Activated CD4-positive, alpha-beta memory T cell treated with anti-CD3 and anti-CD28 coated beads, Interleukin-2, amount 10 ng/mL, durations not matched to agents 7 days and 5 days (primary cell): ENCODE measurements around the gene GNAQ. TPM values are rescaled to one million over a fixed set of nuclear protein-coding genes. Genes with fewer than 3 reads are reported as not detected.

ENCODE experiments used
- CTCF ChIA-PET: fragments of 350-600 bp; sonication (Branson Sonifier 250); formaldehyde crosslinking; loops from one replicate; lab custom pipeline; 2021; ENCODE audit warnings: antibody characterized with exemption, inconsistent platforms; lab: Charles Lee
- POLR2A ChIA-PET: fragments of 350-600 bp; sonication (Branson Sonifier 250); formaldehyde crosslinking; loops from one replicate; lab custom pipeline; 2021; ENCODE audit warnings: antibody characterized with exemption; lab: Charles Lee
- DNase-seq: peaks from one replicate; pipeline ENCODE4 v3.0.0-alpha.2; 2020
- H3K27ac Mint-ChIP-seq: one replicate; pipeline ENCODE4 v1.8.0; 2021; ENCODE audit warnings: mild to moderate bottlenecking, mixed read lengths
- H3K27me3 Mint-ChIP-seq: one replicate; pipeline ENCODE4 v1.8.0; 2021; ENCODE audit warnings: mixed read lengths
- H3K36me3 Mint-ChIP-seq: one replicate; pipeline ENCODE4 v1.8.0; 2021; ENCODE audit warnings: low read depth, mixed read lengths
- H3K4me1 Mint-ChIP-seq: one replicate; pipeline ENCODE4 v1.8.0; 2021; ENCODE audit warnings: mixed read lengths
- H3K4me3 Mint-ChIP-seq: one replicate; pipeline ENCODE4 v1.8.0; 2021; ENCODE audit warnings: mild to moderate bottlenecking, mixed read lengths
- H3K9me3 Mint-ChIP-seq: one replicate; pipeline ENCODE4 v1.8.0; 2021; ENCODE audit warnings: mixed read lengths
- total RNA-seq, 2 experiments: library from RNA; stranded (reverse); gene quantifications; one replicate each; pipeline ENCODE4 v1.2.3, GENCODE V29; 2021

Gene GNAQ
- total RNA-seq, 2 experiments from 2014 or later: 28.0 to 28.8 TPM

DNA sequence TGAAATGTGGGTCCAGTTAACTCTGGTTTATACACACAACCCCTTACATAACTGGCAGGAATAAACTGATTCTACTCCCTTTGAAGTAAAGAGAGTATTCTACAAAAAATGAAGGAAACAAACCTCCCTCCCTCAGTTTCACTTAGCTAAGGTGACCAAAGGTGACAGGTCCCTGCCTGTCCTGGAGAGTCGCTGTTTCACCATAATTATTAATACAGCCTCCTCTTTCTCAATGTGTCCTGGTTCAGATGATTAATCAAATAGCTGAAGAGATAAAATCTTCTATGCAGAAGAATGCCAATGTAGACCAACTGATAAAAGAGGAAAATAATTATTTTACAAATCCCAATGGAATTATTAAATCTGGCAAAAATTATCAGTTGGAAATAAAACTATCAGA lies 219.8 kb downstream of the GNAQ start:
- H3K27me3 Mint-ChIP-seq: no peaks in the 10 kb centered on the region
- CTCF ChIA-PET: no interaction called here
- no peak for DNase-seq
- H3K27ac Mint-ChIP-seq: no peak overlapping the region
- H3K36me3 Mint-ChIP-seq: peaks cover 41% of the 10 kb centered on the region
- H3K9me3 Mint-ChIP-seq: no peaks in the 10 kb centered on the region
- POLR2A ChIA-PET: interaction anchor here (0.6 kb wide), 1 partner anchor 536 kb away, joined by 3 read pairs; no protein-coding TSS in a partner anchor
- no peak overlapping the region for H3K4me3 Mint-ChIP-seq
- H3K4me1 Mint-ChIP-seq: peaks cover 22% of the 10 kb centered on the region

DNA sequence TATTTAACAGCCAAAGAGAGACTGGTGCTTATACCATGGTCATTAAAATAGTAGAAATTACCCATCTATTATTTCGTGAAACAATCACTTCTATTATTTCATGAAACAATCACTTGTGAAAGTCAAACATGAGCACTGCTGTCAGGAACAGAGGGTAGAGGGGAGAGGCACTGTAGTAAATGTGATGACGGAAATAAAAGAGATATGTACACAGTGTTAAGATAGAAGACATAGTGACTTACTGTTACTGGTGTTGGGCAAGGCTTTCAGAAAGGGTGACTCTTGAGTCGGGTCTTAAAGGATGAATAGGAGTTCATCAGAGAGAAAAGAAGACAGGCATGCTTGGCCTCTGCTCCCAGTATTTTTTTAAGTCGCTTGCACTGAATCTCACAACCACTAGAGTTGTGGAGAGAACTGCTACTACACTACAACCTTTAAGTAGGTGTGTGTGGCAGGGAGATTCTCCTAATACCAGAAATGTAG lies 220.9 kb downstream of the GNAQ start:
- ChIA-PET POLR2A (no interaction called here), CTCF (no interaction called here)
- Mint-ChIP-seq H3K4me1 (peaks cover 29% of the 10 kb centered on the region), H3K36me3 (peaks cover 41% of the 10 kb centered on the region), H3K4me3 (no peak overlapping the region), H3K27me3 (no peaks in the 10 kb centered on the region), H3K27ac (no peak overlapping the region), H3K9me3 (no peaks in the 10 kb centered on the region)
- no peak for DNase-seq

DNA sequence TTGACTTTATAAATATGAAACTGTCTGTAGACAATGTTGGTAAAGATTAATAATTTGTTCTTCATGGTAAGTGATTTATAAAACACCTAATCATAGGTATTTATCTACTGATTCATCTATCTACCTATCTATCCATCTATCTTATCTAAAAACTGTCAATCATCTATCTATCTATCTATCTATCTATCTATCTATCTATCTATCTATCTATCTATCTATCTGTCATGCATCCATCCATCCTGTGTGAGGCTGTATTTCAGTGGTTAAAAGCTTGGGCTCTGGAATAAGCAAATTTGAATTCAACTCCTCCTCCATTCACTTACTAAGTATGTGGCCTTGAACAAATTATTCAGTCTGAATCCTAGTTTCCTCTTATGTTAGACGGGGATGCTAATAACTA lies 221.6 kb downstream of the GNAQ start:
- no peak overlapping the region for H3K4me3 Mint-ChIP-seq
- peaks cover 29% of the 10 kb centered on the region for H3K4me1 Mint-ChIP-seq
- ChIA-PET CTCF (no interaction called here), POLR2A (interaction anchor here (2.7 kb wide), 1 partner anchor 9 kb away, joined by 9 read pairs; no protein-coding TSS in a partner anchor)
- no peak for DNase-seq
- no peaks in the 10 kb centered on the region for H3K27me3 Mint-ChIP-seq
- H3K36me3 Mint-ChIP-seq: peaks cover 41% of the 10 kb centered on the region
- H3K27ac Mint-ChIP-seq: no peak overlapping the region
- no peaks in the 10 kb centered on the region for H3K9me3 Mint-ChIP-seq

DNA sequence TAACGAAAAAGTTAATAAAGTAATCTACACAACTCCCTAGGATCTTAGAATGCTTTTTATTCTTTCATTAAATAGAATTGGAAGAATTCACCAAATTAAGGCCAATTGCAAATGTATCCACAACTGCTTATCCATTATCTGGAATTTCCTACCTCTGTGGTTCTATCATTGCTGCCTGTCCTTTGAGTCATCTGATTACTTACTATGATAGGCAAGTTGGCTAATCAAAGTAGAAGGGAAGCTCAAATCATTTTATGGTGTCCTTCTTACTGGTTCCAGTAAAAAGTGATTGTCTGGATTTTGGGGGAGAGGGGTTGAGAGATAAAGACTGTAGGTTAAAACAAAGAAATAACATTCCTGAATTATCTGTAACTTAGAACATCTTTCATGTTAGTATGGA lies 222.1 kb downstream of the GNAQ start:
- POLR2A ChIA-PET: interaction anchor here (1.0 to 2.7 kb wide), 3 partner anchors 8 to 13 kb away, joined by 3 to 9 read pairs (median 4); no protein-coding TSS in a partner anchor
- Mint-ChIP-seq H3K9me3 (no peaks in the 10 kb centered on the region), H3K27ac (no peak overlapping the region)

DNA sequence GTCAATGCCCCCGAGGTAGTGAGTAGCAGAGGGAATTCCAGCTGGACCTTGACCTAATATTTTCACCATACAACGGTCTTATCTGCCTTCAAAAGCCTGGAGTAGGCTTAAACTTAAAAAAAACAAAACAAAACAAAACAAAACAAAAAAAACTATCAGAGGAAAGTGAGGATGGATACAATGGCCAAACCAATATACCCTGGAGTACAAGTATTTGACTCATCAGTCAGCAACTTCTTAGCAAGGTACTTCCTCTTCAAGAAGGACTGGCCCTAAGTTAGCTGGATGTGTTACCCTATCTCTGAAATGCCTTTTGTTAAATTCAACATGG lies 222.9 kb downstream of the GNAQ start:
- ChIA-PET POLR2A (interaction anchor here (1.0 to 2.7 kb wide), 3 partner anchors 9 to 14 kb away, joined by 3 to 9 read pairs (median 4); no protein-coding TSS in a partner anchor), CTCF (interaction anchor here (1.2 to 1.4 kb wide), 2 partner anchors 33 to 46 kb away, joined by 3 to 4 read pairs; no protein-coding TSS in a partner anchor)
- Mint-ChIP-seq H3K4me1 (peaks cover 29% of the 10 kb centered on the region), H3K27me3 (no peaks in the 10 kb centered on the region), H3K27ac (no peak overlapping the region), H3K36me3 (peaks cover 31% of the 10 kb centered on the region), H3K4me3 (no peak overlapping the region), H3K9me3 (no peaks in the 10 kb centered on the region)
- DNase-seq: no peak

More for the DNA sequence above, 222.1 kb downstream of the GNAQ start:
- CTCF ChIA-PET: interaction anchor here (1.2 kb wide), 1 partner anchor 32 kb away, joined by 4 read pairs; no protein-coding TSS in a partner anchor
- Mint-ChIP-seq H3K27me3 (no peaks in the 10 kb centered on the region), H3K4me1 (peaks cover 29% of the 10 kb centered on the region), H3K36me3 (peaks cover 37% of the 10 kb centered on the region), H3K4me3 (no peak overlapping the region)
- no peak for DNase-seq

DNA sequence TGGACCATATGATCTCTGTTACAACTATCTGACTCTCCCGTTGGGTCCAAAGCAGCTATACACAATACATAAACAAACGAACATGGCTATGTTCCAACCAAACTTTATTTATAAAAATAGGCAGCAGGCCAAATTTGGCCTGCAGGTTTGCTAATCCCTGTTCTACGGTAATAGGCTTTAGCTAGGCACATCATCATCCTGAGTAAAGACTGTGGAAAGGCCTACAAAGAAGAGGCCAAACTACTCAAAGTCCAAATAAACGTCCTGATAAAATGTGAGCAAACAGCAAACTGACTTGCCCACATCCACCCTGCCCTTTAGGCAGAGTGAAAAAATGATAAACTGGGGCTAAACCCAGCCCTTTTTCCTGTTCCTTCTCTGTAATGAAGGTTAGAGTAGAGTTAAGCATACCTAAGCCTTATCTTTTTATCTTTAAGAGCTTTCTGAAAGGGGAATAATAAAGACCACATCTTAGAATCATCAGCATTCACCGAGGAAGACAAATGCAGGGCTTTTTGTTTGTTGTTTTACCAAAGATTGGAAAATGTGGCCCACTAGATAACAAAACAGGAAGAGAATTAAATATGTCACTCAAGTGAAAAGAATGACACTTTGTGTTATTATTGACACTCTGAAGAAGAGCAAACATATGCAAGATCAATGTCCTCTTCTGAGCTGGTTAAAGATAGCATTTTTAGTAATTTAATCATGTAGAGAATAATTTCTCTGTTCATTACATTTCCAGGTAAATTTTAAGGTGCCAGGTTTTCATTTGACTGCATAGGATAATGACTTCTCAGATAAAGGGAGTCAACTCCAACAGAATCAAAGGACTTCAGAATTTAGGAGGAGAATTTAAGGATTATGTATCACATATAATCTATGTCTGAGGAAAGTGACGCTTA lies 223.5 kb downstream of the GNAQ start:
- no peaks in the 10 kb centered on the region for H3K27me3 Mint-ChIP-seq
- no peak for DNase-seq
- ChIA-PET CTCF (interaction anchor here (1.4 kb wide), 1 partner anchor 45 kb away, joined by 3 read pairs; no protein-coding TSS in a partner anchor), POLR2A (interaction anchor here (1.3 to 2.7 kb wide), 2 partner anchors 10 to 11 kb away, joined by 3 to 9 read pairs; no protein-coding TSS in a partner anchor)
- peaks cover 29% of the 10 kb centered on the region for H3K4me1 Mint-ChIP-seq
- H3K27ac Mint-ChIP-seq: peak overlapping the region; percentile 27
- no peaks in the 10 kb centered on the region for H3K9me3 Mint-ChIP-seq
- peaks cover 33% of the 10 kb centered on the region for H3K36me3 Mint-ChIP-seq
- no peak overlapping the region for H3K4me3 Mint-ChIP-seq

DNA sequence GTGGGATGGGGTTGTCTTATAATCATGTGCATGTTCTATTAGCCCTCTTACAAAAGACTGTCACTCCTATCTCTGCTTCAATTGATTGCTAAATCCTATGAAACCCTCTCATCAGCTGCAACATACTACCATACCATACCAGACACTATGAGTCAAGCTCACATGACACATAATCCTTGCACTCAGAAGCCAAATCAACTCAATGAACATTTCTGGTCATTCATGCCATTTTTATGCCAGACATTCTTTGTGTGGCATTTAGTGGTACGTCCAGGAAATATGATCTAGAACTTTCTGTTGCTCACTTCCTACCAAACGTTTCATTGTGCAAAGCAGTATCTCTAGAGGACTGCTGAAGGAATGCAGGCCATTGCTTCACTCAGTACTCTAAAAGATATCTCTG lies 224.3 kb downstream of the GNAQ start:
- H3K27ac Mint-ChIP-seq: peak overlapping the region; percentile 2

DNA sequence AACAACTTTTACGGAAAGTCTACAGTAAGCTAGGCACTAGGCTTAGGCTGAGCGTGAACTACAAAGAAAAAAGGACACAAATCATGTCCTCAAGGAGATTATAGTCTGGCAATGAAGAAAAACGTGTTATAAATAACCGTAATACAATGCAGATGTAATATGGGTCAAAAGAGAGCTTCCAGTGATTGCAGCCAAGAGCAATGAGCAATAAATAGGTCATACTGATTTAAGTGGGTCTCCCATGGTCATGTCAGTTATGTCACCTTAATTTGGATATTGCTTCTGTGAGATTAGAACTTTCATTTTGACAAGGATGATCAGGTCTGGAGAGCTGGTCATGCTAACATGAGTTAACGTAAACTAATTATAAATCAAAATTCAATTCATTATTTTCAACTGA lies 224.9 kb downstream of the GNAQ start:
- Mint-ChIP-seq H3K36me3 (peaks cover 26% of the 10 kb centered on the region), H3K4me3 (no peak overlapping the region), H3K27ac (no peak overlapping the region), H3K4me1 (peaks cover 29% of the 10 kb centered on the region), H3K27me3 (no peaks in the 10 kb centered on the region), H3K9me3 (no peaks in the 10 kb centered on the region)
- ChIA-PET POLR2A (interaction anchor here (0.5 kb wide), 1 partner anchor 21 kb away, joined by 3 read pairs; no protein-coding TSS in a partner anchor), CTCF (no interaction called here)
- no peak for DNase-seq

More for the DNA sequence above, 224.3 kb downstream of the GNAQ start:
- Mint-ChIP-seq H3K4me3 (no peak overlapping the region), H3K9me3 (no peaks in the 10 kb centered on the region), H3K4me1 (peaks cover 29% of the 10 kb centered on the region), H3K36me3 (peaks cover 31% of the 10 kb centered on the region), H3K27me3 (no peaks in the 10 kb centered on the region)
- ChIA-PET CTCF (interaction anchor here (1.4 kb wide), 1 partner anchor 44 kb away, joined by 3 read pairs; no protein-coding TSS in a partner anchor), POLR2A (interaction anchor here (0.5 to 2.7 kb wide), 2 partner anchors 12 to 20 kb away, joined by 3 to 9 read pairs; no protein-coding TSS in a partner anchor)
- no peak for DNase-seq

DNA sequence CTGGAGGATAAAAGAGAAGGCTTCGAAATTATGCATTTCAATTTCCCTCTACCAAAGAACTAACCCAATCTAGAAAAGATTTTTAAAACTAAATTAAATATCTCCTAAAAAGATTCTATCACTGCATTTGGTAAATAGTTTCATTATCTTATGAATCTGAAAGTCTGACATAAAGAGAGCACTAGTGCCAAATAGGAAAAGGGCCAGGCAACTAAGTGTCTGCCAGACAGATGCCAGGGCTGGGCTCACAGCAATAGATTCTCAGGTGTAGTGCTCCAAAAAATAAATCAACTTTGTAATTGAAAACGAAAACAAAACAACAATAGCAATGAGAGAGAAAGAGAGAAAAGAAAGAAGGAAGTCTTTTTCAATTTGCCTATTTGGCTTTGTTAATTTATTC lies 225.8 kb downstream of the GNAQ start:
- H3K4me3 Mint-ChIP-seq: no peak overlapping the region
- H3K27ac Mint-ChIP-seq: no peak overlapping the region
- POLR2A ChIA-PET: no interaction called here
- no peaks in the 10 kb centered on the region for H3K9me3 Mint-ChIP-seq
- peaks cover 37% of the 10 kb centered on the region for H3K4me1 Mint-ChIP-seq
- no peaks in the 10 kb centered on the region for H3K27me3 Mint-ChIP-seq
- CTCF ChIA-PET: no interaction called here
- DNase-seq: no peak
- H3K36me3 Mint-ChIP-seq: peaks cover 23% of the 10 kb centered on the region

DNA sequence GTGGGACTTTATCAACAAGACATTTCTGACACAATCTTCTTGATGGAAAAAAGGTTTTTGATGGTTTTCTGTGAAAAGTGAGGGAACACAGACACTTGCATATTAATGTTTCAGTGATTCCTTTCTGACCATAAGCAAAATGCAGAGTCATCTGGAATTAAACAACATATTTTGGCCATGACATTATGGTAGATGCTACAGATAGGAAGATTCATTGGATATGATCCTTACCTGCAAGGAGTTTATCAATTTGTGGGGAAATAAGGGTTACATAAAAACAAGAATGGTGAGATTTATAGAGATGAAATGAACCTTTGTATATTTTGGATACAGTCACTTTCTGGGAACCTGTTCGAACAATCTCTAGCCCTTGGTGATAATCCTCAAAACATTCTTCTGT lies 228.2 kb downstream of the GNAQ start:
- Mint-ChIP-seq H3K36me3 (peaks cover 9% of the 10 kb centered on the region), H3K27me3 (no peaks in the 10 kb centered on the region), H3K4me3 (no peak overlapping the region), H3K9me3 (no peaks in the 10 kb centered on the region), H3K4me1 (peaks cover 32% of the 10 kb centered on the region), H3K27ac (no peak overlapping the region)
- DNase-seq: no peak
- ChIA-PET CTCF (no interaction called here), POLR2A (no interaction called here)

DNA sequence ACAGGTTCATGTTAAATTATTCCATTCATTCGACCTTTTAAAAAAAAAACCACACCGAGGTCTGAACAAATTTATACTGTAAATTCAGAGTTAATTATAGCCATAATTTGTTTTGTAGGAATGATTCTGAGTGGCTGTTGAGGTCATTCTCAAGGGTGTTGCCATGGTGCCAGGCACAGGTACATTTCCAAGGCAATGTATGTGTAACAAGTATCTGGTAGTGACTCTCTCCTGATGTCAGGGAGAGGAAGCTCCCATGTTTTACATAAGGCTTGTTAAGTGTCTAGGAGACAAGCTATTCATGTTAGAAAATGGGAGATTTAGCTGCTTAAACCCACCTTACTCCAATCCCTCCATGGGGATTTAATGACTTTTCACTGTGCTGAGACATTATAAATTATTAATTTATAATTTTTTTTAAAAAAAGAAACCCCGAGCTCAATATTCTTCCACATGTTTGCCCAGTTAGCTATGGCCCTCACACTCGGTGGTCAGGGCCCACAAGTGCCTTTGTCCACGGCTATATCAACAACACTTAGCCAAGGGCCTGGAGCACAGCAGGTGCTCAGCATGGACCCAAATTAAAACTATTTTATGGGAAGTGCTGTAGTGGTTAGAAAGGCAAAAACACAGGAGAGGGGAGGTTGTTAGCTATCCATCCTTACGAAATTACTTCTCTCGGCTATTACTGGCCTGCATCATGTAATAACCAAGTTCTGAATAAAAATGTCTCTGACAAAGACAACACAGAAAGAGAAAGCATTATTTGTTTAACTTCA lies 228.9 kb downstream of the GNAQ start:
- ChIA-PET CTCF (no interaction called here), POLR2A (interaction anchor here (0.6 kb wide), 1 partner anchor 434 kb away, joined by 3 read pairs; no protein-coding TSS in a partner anchor)
- Mint-ChIP-seq H3K27me3 (no peaks in the 10 kb centered on the region), H3K36me3 (peaks cover 8% of the 10 kb centered on the region), H3K4me1 (peaks cover 25% of the 10 kb centered on the region), H3K9me3 (no peaks in the 10 kb centered on the region), H3K4me3 (no peak overlapping the region), H3K27ac (no peak overlapping the region)
- no peak for DNase-seq

DNA sequence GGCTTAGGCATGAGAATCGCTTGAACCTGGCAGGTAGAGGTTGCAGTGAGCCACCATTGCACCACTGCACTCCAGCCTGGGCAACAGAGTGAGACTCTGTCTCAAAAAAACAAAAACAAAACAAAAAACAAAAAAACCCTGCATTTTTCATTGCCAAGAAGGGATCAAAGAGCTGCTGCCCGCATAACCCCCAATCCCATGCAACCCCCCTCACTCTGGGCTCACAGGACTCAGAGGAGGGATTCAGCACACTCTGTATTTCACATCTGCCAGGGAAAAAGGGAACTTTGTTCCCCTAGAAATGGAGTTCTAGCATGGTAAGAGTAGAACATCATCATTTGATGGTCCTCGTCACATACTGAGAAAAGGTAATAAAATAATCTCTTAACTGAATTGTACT lies 229.5 kb downstream of the GNAQ start:
- Mint-ChIP-seq H3K9me3 (no peaks in the 10 kb centered on the region), H3K27ac (no peak overlapping the region), H3K4me1 (peaks cover 18% of the 10 kb centered on the region), H3K27me3 (no peaks in the 10 kb centered on the region), H3K4me3 (no peak overlapping the region), H3K36me3 (peaks cover 8% of the 10 kb centered on the region)
- DNase-seq: no peak
- ChIA-PET POLR2A (interaction anchor here (0.6 kb wide), 1 partner anchor 434 kb away, joined by 3 read pairs; no protein-coding TSS in a partner anchor), CTCF (no interaction called here)
